Measurements from ENCODE around the gene CEMIP.

The CEMIP gene

GRCh38 chr15:80838666-80839065 is 59.5 kb downstream of the CEMIP start:
- CTCF ChIA-PET, result no interaction called here
- no peak for TF ChIP-seq ARNT (IDR thresholded peaks at IDR 0.05)
- no peak for TF ChIP-seq FOXM1 (IDR thresholded peaks at IDR 0.05; ENCODE audit: borderline replicate concordance)
- no peak for TF ChIP-seq SUZ12 (IDR thresholded peaks at IDR 0.05)
- no peak for TF ChIP-seq ELF4 (IDR thresholded peaks at IDR 0.05)
- TF ChIP-seq FOXK2 (IDR thresholded peaks at IDR 0.05), result no peak
- no peak for TF ChIP-seq L3MBTL2 (conservative IDR thresholded peaks at IDR 0.05)
- TF ChIP-seq ZNF384 (IDR thresholded peaks at IDR 0.05), result no peak
- no peak for TF ChIP-seq NFRKB (IDR thresholded peaks at IDR 0.05)
- no peak for TF ChIP-seq BHLHE40 (IDR thresholded peaks at IDR 0.05; ENCODE audit: borderline replicate concordance)
- no peak for TF ChIP-seq CTBP1 (IDR thresholded peaks at IDR 0.05; ENCODE audit: borderline replicate concordance)
- TF ChIP-seq LEF1 (IDR thresholded peaks at IDR 0.05; ENCODE audit: borderline replicate concordance), result no peak
- no peak for TF ChIP-seq HDGF (IDR thresholded peaks at IDR 0.05; ENCODE audit: borderline replicate concordance)
- no peak for TF ChIP-seq PKNOX1 (IDR thresholded peaks at IDR 0.05)
- no peak for TF ChIP-seq FOXA1 (IDR thresholded peaks at IDR 0.05)
- POLR2A ChIA-PET, result no interaction called here
- DNase-seq (ENCODE audit: extremely low spot score), result no peak

GRCh38 chr15:80839764-80840130 is 60.6 kb downstream of the CEMIP start:
- ChIA-PET CTCF (interaction anchor here (0.6 kb wide), 1 partner anchor 313 kb away, joined by 3 read pairs; no protein-coding TSS in a partner anchor), POLR2A (no interaction called here)
- TF ChIP-seq TARDBP (IDR thresholded peaks at IDR 0.05) (no peak), PKNOX1 (IDR thresholded peaks at IDR 0.05) (no peak), FOXM1 (IDR thresholded peaks at IDR 0.05; ENCODE audit: borderline replicate concordance) (no peak), ZNF384 (IDR thresholded peaks at IDR 0.05) (no peak), SUZ12 (IDR thresholded peaks at IDR 0.05) (no peak), SP1 (IDR thresholded peaks at IDR 0.05) (no peak), CTBP1 (IDR thresholded peaks at IDR 0.05; ENCODE audit: borderline replicate concordance) (no peak), HDGF (IDR thresholded peaks at IDR 0.05; ENCODE audit: borderline replicate concordance) (no peak), NFRKB (IDR thresholded peaks at IDR 0.05) (no peak), ELF4 (IDR thresholded peaks at IDR 0.05) (no peak), FOXK2 (IDR thresholded peaks at IDR 0.05) (no peak), LEF1 (IDR thresholded peaks at IDR 0.05; ENCODE audit: borderline replicate concordance) (no peak), ARNT (IDR thresholded peaks at IDR 0.05) (no peak)
- no peak for DNase-seq (ENCODE audit: extremely low spot score)

GRCh38 chr15:80840182-80841130 is 61.3 kb downstream of the CEMIP start:
- POLR2A ChIA-PET, result no interaction called here

GRCh38 chr15:80841541-80841940 is 62.4 kb downstream of the CEMIP start:
- DNase-seq (ENCODE audit: extremely low spot score), result no peak
- ChIA-PET CTCF (no interaction called here), POLR2A (no interaction called here)
- TF ChIP-seq FOXM1 (IDR thresholded peaks at IDR 0.05; ENCODE audit: borderline replicate concordance) (no peak), FOXK2 (IDR thresholded peaks at IDR 0.05) (no peak), ARNT (IDR thresholded peaks at IDR 0.05) (no peak), SP1 (IDR thresholded peaks at IDR 0.05) (no peak), ZNF384 (IDR thresholded peaks at IDR 0.05) (no peak), FOXA1 (IDR thresholded peaks at IDR 0.05) (no peak), BHLHE40 (IDR thresholded peaks at IDR 0.05; ENCODE audit: borderline replicate concordance) (no peak), SUZ12 (IDR thresholded peaks at IDR 0.05) (no peak), CTBP1 (IDR thresholded peaks at IDR 0.05; ENCODE audit: borderline replicate concordance) (no peak), NFRKB (IDR thresholded peaks at IDR 0.05) (no peak), LEF1 (IDR thresholded peaks at IDR 0.05; ENCODE audit: borderline replicate concordance) (no peak), L3MBTL2 (conservative IDR thresholded peaks at IDR 0.05) (no peak), HDGF (IDR thresholded peaks at IDR 0.05; ENCODE audit: borderline replicate concordance) (no peak), ELF4 (IDR thresholded peaks at IDR 0.05) (no peak), PKNOX1 (IDR thresholded peaks at IDR 0.05) (no peak), TARDBP (IDR thresholded peaks at IDR 0.05) (no peak)

More at GRCh38 chr15:80840182-80841130, 61.3 kb downstream of the CEMIP start:
- CTCF ChIA-PET, result interaction anchor here (0.6 kb wide), 1 partner anchor 312 kb away, joined by 3 read pairs; no protein-coding TSS in a partner anchor
- no peak for DNase-seq (ENCODE audit: extremely low spot score)
- no peak for TF ChIP-seq SP1 (IDR thresholded peaks at IDR 0.05)

GRCh38 chr15:80844011-80844732 is 65.0 kb downstream of the CEMIP start:
- CTCF ChIA-PET, result interaction anchor here (0.6 to 1.0 kb wide), 3 partner anchors 9 to 116 kb away, joined by 3 to 4 read pairs (median 3); partner anchors contain the start of gene CEMIP
- DNase-seq (ENCODE audit: extremely low spot score), result no peak
- POLR2A ChIA-PET, result interaction anchor here (0.6 kb wide), 2 partner anchors 16 to 34 kb away, joined by 3 read pairs; no protein-coding TSS in a partner anchor
- TF ChIP-seq NFRKB (IDR thresholded peaks at IDR 0.05) (no peak), FOXA1 (IDR thresholded peaks at IDR 0.05) (no peak), HDGF (IDR thresholded peaks at IDR 0.05; ENCODE audit: borderline replicate concordance) (no peak), CTBP1 (IDR thresholded peaks at IDR 0.05; ENCODE audit: borderline replicate concordance) (no peak), PKNOX1 (IDR thresholded peaks at IDR 0.05) (no peak), FOXK2 (IDR thresholded peaks at IDR 0.05) (no peak), SP1 (IDR thresholded peaks at IDR 0.05) (no peak)
